Endothelial cell of umbilical vein (primary cell): Measurements from ENCODE around the gene CHST8. TPM values are rescaled to one million over a fixed set of nuclear protein-coding genes. Genes with fewer than 3 reads are reported as not detected.
"Not testable (repeated sequence)": the region's sequence is repeated elsewhere in the genome, so short reads cannot be mapped to it uniquely, and the experiment has no call there.

Experiments
- BruUV-seq: library from RNA; stranded (reverse); fragments of 400-500 nt; replicated peaks from 2 replicates; lab custom pipeline; 2021; lab: Mats Ljungman, UMichigan
- CTCF ChIA-PET: fragments of 300-600, 350-600 bp; sonication (Branson Sonifier 250); formaldehyde crosslinking; loops from one replicate; lab custom pipeline; 2021; ENCODE audit warnings: antibody characterized with exemption, inconsistent platforms; lab: Charles Lee
- POLR2A ChIA-PET: fragments of 300-600, 350-600 bp; sonication (Branson Sonifier 250); formaldehyde crosslinking; loops from one replicate; lab custom pipeline; 2021; ENCODE audit warnings: antibody characterized with exemption, inconsistent platforms; lab: Charles Lee
- DNase-seq: peaks from one replicate; pipeline ENCODE4 v3.0.0-alpha.2; 2011; ENCODE audit warnings: low read depth, low spot score
- FAIRE-seq: peaks from 2 replicates; lab custom pipeline; 2011; peaks lifted over from hg19 to GRCh38; lab: Jason Lieb, UNC
- H2AFZ ChIP-seq: 2 replicates; pipeline ENCODE4 v1.6.0; 2012; ENCODE audit warnings: low read depth, low read length, control low read depth, inconsistent platforms
- H3K27ac ChIP-seq: 2 replicates; pipeline ENCODE4 v1.5.1; 2011; ENCODE audit warnings: low read depth, mild to moderate bottlenecking, control low read depth, low read length, moderate library complexity; ENCODE audit not compliant: insufficient read depth
- H3K27me3 ChIP-seq, 2 experiments: 2 replicates each; pipeline versions ENCODE4 v1.6.0 to v1.6.1; 2011; ENCODE audit warnings: low read length in 2 of 2, mixed read lengths in 1 of 2; ENCODE audit not compliant: control insufficient read depth in 2 of 2, insufficient read depth in 2 of 2
- H3K36me3 ChIP-seq, 2 experiments: 2 replicates in 1 of 2; 3 replicates in 1 of 2; pipeline ENCODE4 v1.5.1; 2011; ENCODE audit warnings: low read length in 2 of 2, mild to moderate bottlenecking in 1 of 2, moderate library complexity in 1 of 2; ENCODE audit not compliant: control insufficient read depth in 2 of 2, insufficient read depth in 2 of 2; ENCODE audit errors: extremely low read depth in 1 of 2
- H3K4me1 ChIP-seq: 3 replicates; pipeline ENCODE4 v1.5.1; 2011; ENCODE audit warnings: mild to moderate bottlenecking, low read length; ENCODE audit not compliant: control insufficient read depth, insufficient read depth; ENCODE audit errors: extremely low read depth
- H3K4me2 ChIP-seq: 2 replicates; pipeline ENCODE4 v1.6.1; 2011; ENCODE audit warnings: low read length, control low read depth, mixed read lengths; ENCODE audit not compliant: insufficient read depth
- H3K4me3 ChIP-seq, 3 experiments: fragments of 200-600 bp in 1 of 3; sonication (generic), shearing (Covaris generic) in 1 of 3; replicated peaks in 1 of 3; 2 replicates each; pipeline ENCODE4 v1.5.1; 2011 to 2016; ENCODE audit warnings: control low read depth in 3 of 3, low read length in 3 of 3, mild to moderate bottlenecking in 2 of 3, inconsistent platforms in 1 of 3, low read depth in 1 of 3, moderate library complexity in 1 of 3; ENCODE audit not compliant: insufficient read depth in 1 of 3
- H3K79me2 ChIP-seq: 2 replicates; pipeline ENCODE4 v1.6.0; 2012; ENCODE audit warnings: low read length, inconsistent platforms; ENCODE audit not compliant: control insufficient read depth, insufficient read depth
- H3K9ac ChIP-seq: replicated peaks from 2 replicates; pipeline ENCODE3; 2011; ENCODE audit warnings: low read length, control low read depth; ENCODE audit not compliant: insufficient read depth; ENCODE audit errors: extremely low read depth
- H3K9me1 ChIP-seq: replicated peaks from 3 replicates; pipeline ENCODE4 v1.6.0; 2011; ENCODE audit warnings: mild to moderate bottlenecking, low read length; ENCODE audit not compliant: control insufficient read depth, insufficient read depth; ENCODE audit errors: extremely low read depth
- H3K9me3 ChIP-seq: replicated peaks from 2 replicates; pipeline ENCODE4 v1.5.1; 2012; ENCODE audit warnings: low read length, inconsistent platforms; ENCODE audit not compliant: control insufficient read depth, insufficient read depth
- H4K20me1 ChIP-seq: replicated peaks from 2 replicates; pipeline ENCODE3; 2011; ENCODE audit warnings: mild to moderate bottlenecking, low read length; ENCODE audit not compliant: control insufficient read depth, insufficient read depth; ENCODE audit errors: extremely low read depth
- CTCF ChIP-seq, 2 donors: IDR thresholded peaks; 1 replicate in 1 of 2; 2 replicates in 1 of 2; pipeline ENCODE4 v1.5.1; 2011; ENCODE audit warnings: low read length in 2 of 2, mild to moderate bottlenecking in 2 of 2, moderate library complexity in 2 of 2, control low read depth in 1 of 2, inconsistent platforms in 1 of 2, low read depth in 1 of 2; ENCODE audit not compliant: insufficient read depth in 1 of 2; ENCODE audit errors: extremely low read depth in 1 of 2
- EZH2 ChIP-seq: IDR thresholded peaks from 2 replicates; pipeline ENCODE4 v1.6.1; 2012; ENCODE audit warnings: borderline replicate concordance, low read depth, mild to moderate bottlenecking, moderate library complexity, low read length, inconsistent platforms; ENCODE audit not compliant: severe bottlenecking
- FOS ChIP-seq: IDR thresholded peaks from 2 replicates; pipeline ENCODE4 v1.6.1; 2011; ENCODE audit warnings: mild to moderate bottlenecking, low read length, moderate library complexity, borderline replicate concordance; ENCODE audit not compliant: insufficient read depth
- GATA2 ChIP-seq: IDR thresholded peaks from 2 replicates; pipeline ENCODE4 v1.7.0; 2011; ENCODE audit warnings: low read depth, mild to moderate bottlenecking, moderate library complexity, mixed read lengths, low read length; ENCODE audit not compliant: insufficient read length, insufficient read depth
- JUN ChIP-seq: IDR thresholded peaks from 2 replicates; pipeline ENCODE4 v1.6.1; 2011; ENCODE audit warnings: borderline replicate concordance, low read depth; ENCODE audit not compliant: insufficient read length, insufficient read depth
- MAX ChIP-seq: IDR thresholded peaks from 2 replicates; pipeline ENCODE4 v1.6.1; 2011; ENCODE audit not compliant: insufficient read depth, insufficient read length
- MYC ChIP-seq: IDR thresholded peaks from one replicate; pipeline ENCODE4 v1.6.1; 2011; ENCODE audit warnings: mild to moderate bottlenecking, low read depth, low read length
- POLR2A ChIP-seq: IDR thresholded peaks from 2 replicates; pipeline ENCODE4 v1.6.1; 2012; ENCODE audit warnings: low read depth, mild to moderate bottlenecking, control low read depth, low read length
- POLR2AphosphoS5 ChIP-seq: IDR thresholded peaks from 2 replicates; pipeline ENCODE4 v1.6.1; 2012; ENCODE audit warnings: low read depth, mild to moderate bottlenecking, control low read depth, low read length, moderate library complexity; ENCODE audit not compliant: insufficient read depth
- dilution Hi-C: fragments of 300-500 bp; cut with MboI; formaldehyde crosslinking; loops from one replicate; pipeline ENCODE4 v1.15.0; 2019; ENCODE audit warnings: low sequenced_read_pairs; ENCODE audit not compliant: extremely low pct_ligation_motif_present
- intact Hi-C: fragments of 100-400 bp; cut with micrococcal nuclease; formaldehyde crosslinking; loops from one replicate; pipeline ENCODE4 v1.10.0; 2022
- polyA plus RNA-seq, 4 experiments: library from polyadenylated mRNA; depleted of rRNA in 3 of 4; stranded (reverse) in 3 of 4; unstranded in 1 of 4; fragments of >200 nt; gene quantifications; 2 replicates each; pipeline versions ENCODE4 v1.2.1 to v1.2.3, GENCODE V29; 2011 to 2012; ENCODE audit warnings: missing spikeins in 1 of 4
- total RNA-seq: library from RNA; stranded (reverse); gene quantifications from 2 replicates; pipeline ENCODE4 v1.2.3, GENCODE V29; 2021

CHST8 gene
- total and polyA plus RNA-seq, 2 donors (not counting 3 experiments of a cell fraction or from before 2014, with no cell fraction given): not detected

GRCh38 chr19:33693678-33694077 is 71.9 kb downstream of the CHST8 start:
- Histone ChIP-seq H3K9me3 (no peaks in the 10 kb centered on the region), H3K79me2 (no peaks in the 10 kb centered on the region), H3K4me1 (no peaks in the 10 kb centered on the region), H3K9ac (no peak overlapping the region), H3K27ac (no peak overlapping the region), H3K36me3 (no peaks in the 10 kb centered on the region), H3K9me1 (no peaks in the 10 kb centered on the region), H3K4me3 (no peak overlapping the region), H3K27me3 (no peaks in the 10 kb centered on the region), H2AFZ (no peak overlapping the region), H4K20me1 (no peaks in the 10 kb centered on the region), H3K4me2 (no peak overlapping the region)
- TF ChIP-seq POLR2A (no peak), MYC (no peak), GATA2 (no peak), JUN (no peak), MAX (no peak), POLR2AphosphoS5 (no peak), CTCF (IDR thresholded peaks at IDR 0.05; ENCODE audit: extremely low read depth in 1 of 2, insufficient read depth in 1 of 2, low read depth in 1 of 2, low read length in 2 of 2) (no peak), EZH2 (no peak), FOS (no peak)
- DNase-seq (no peak), FAIRE-seq (no peak)
- POLR2A ChIA-PET: no interaction called here
- CTCF ChIA-PET: no interaction called here
- dilution Hi-C loops (no loop called here), intact Hi-C loops (no loop called here)
- no TSS peak for BruUV-seq

GRCh38 chr19:33695547-33695946 is 73.8 kb downstream of the CHST8 start:
- H2AFZ ChIP-seq, POLR2A ChIA-PET, H3K9ac ChIP-seq, H3K4me3 ChIP-seq, BruUV-seq, H3K4me2 ChIP-seq, H3K4me1 ChIP-seq, FAIRE-seq, H3K9me1 ChIP-seq, H3K79me2 ChIP-seq, CTCF ChIA-PET, H3K9me3 ChIP-seq, H3K27me3 ChIP-seq, intact Hi-C loops, H4K20me1 ChIP-seq, H3K36me3 ChIP-seq, H3K27ac ChIP-seq, dilution Hi-C loops, DNase-seq: not testable (repeated sequence)
